DMS 273 (cell line): Measurements from ENCODE around the gene SLC25A42.

ENCODE experiments used
- DNase-seq: peaks from one replicate; lab custom pipeline; 2025; ENCODE audit not compliant: unreplicated experiment; lab: John Stamatoyannopoulos, UW

The SLC25A42 gene

GRCh38 chr19:19159534-19159933 lies 95.7 kb downstream of the SLC25A42 start:
- DNase-seq: no peak

- DNase-seq: no peak
Observed at GRCh38 chr19:19160461-19161035, 96.8 kb downstream of the SLC25A42 start.

- no peak for DNase-seq
Observed at GRCh38 chr19:19162495-19162894, 98.7 kb downstream of the SLC25A42 start.
